ENCODE data around the gene ACSL5.
"Not testable (repeated sequence)": the region's sequence is repeated elsewhere in the genome, so short reads cannot be mapped to it uniquely, and the experiment has no call there.

ACSL5 gene

GRCh38 chr10:112385201-112385600 is 11.3 kb downstream of the ACSL5 start:
- TF ChIP-seq, protein P1, sequence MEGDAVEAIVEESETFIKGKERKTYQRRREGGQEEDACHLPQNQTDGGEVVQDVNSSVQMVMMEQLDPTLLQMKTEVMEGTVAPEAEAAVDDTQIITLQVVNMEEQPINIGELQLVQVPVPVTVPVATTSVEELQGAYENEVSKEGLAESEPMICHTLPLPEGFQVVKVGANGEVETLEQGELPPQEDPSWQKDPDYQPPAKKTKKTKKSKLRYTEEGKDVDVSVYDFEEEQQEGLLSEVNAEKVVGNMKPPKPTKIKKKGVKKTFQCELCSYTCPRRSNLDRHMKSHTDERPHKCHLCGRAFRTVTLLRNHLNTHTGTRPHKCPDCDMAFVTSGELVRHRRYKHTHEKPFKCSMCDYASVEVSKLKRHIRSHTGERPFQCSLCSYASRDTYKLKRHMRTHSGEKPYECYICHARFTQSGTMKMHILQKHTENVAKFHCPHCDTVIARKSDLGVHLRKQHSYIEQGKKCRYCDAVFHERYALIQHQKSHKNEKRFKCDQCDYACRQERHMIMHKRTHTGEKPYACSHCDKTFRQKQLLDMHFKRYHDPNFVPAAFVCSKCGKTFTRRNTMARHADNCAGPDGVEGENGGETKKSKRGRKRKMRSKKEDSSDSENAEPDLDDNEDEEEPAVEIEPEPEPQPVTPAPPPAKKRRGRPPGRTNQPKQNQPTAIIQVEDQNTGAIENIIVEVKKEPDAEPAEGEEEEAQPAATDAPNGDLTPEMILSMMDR (conservative IDR thresholded peaks at IDR 0.05; ENCODE audit: low read length): no peak
- no peak overlapping the region for H3K4me3 ChIP-seq (ENCODE audit: low read length)
- no peak for DNase-seq (ENCODE audit: low read depth)

DNA sequence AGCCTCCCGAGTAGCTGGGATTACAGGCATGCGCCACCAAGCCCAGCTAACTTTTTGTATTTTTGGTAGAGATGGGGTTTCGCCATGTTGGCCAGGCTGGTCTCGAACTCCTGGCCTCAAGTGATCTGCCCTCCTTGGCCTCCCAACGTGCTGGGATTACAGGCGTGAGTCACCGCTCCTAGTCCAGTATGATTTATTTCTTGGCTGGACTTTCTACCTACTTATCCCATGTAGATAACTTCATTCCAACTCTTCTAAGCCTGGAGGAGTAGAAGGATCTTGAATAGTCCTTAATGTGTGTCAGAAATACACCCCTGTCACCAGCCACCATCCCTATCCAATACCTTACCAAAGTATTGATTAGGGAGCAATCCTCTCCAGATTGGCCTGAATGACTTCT is 14.1 kb downstream of the ACSL5 start:
- DNase-seq (ENCODE audit: low read depth): not testable (repeated sequence)

GRCh38 chr10:112388548-112388947 is 14.6 kb downstream of the ACSL5 start:
- TF ChIP-seq, protein P1 (conservative IDR thresholded peaks at IDR 0.05; ENCODE audit: low read length): no peak
- DNase-seq (ENCODE audit: low read depth): no peak
- H3K4me3 ChIP-seq (ENCODE audit: low read length): no peak overlapping the region

More for the DNA sequence above, 14.1 kb downstream of the ACSL5 start:
- H3K4me3 ChIP-seq (ENCODE audit: low read length): not testable (repeated sequence)

DNA sequence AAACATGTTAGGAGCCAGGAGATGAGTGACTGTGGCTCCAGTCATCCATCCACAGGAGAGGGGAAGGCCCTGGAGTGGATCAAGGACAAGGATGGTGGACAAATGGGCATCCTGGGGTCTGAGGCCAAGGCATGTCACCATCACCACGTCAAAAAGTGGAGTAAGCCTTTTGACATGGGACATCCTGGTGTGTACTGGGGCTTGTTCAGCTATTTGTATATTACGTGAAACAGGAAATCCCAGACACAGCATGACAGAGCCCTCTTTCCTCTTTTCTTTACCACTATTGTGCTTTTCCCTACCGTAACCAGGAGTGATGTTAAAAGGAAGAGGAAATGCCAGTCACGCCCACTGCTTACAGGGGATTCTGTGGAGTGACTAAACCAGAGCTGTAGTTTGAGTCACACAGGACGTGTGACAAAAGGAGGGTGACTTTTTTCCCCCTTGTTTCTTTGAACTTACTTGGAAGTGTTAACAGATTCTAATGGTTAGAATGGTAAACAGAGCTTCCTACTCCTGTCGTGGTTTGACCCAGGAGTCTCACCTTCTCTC is 15.4 kb downstream of the ACSL5 start:
- H3K4me3 ChIP-seq (ENCODE audit: low read length): no peak overlapping the region
- DNase-seq (ENCODE audit: low read depth): peak; percentile 36
- TF ChIP-seq, protein P1 (conservative IDR thresholded peaks at IDR 0.05; ENCODE audit: low read length): no peak

GRCh38 chr10:112390125-112390703 is 16.3 kb downstream of the ACSL5 start:
- DNase-seq (ENCODE audit: low read depth): no peak
- H3K4me3 ChIP-seq (ENCODE audit: low read length): no peak overlapping the region
- TF ChIP-seq, protein P1 (conservative IDR thresholded peaks at IDR 0.05; ENCODE audit: low read length): no peak

DNA sequence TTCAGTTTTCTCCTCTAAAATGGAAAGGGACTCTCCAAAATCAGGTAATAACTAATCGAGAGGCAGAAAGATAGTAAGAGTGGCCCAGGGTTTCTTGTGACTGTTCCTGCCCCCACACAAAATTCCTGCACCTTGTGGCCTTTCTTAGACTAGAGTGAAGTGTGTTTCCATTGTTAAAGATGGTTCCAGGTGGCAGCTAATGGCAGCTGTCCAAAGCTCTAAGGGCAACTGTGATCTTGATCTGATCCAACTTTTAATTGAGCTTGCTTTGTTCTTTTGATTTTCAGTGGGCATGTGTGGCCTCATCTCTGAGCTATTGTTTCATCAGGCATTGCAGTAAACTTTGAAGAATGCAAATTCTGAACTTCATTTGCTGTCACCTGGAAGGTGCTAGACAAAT is 19.4 kb downstream of the ACSL5 start:
- no peak overlapping the region for H3K4me3 ChIP-seq (ENCODE audit: low read length)
- no peak for DNase-seq (ENCODE audit: low read depth)
- TF ChIP-seq, protein P1 (conservative IDR thresholded peaks at IDR 0.05; ENCODE audit: low read length): no peak

- no peak for DNase-seq (ENCODE audit: low read depth)
- no peak overlapping the region for H3K4me3 ChIP-seq (ENCODE audit: low read length)
- TF ChIP-seq, protein P1 (conservative IDR thresholded peaks at IDR 0.05; ENCODE audit: low read length): no peak
Observed at GRCh38 chr10:112393827-112394226, 19.9 kb downstream of the ACSL5 start.

Measured in AG10803 (cell line).